Umbilical cord (tissue), 2 donors: Measurements from ENCODE around the gene SNTN. TPM values are rescaled to one million over a fixed set of nuclear protein-coding genes. Genes with fewer than 3 reads are reported as not detected.

Experiments
- DNase-seq: peaks from one replicate; pipeline ENCODE4 v3.0.0-alpha.2; 2015; ENCODE audit warnings: low spot score
- total RNA-seq: library from RNA; depleted of rRNA; stranded (reverse); fragments of >200 nt; gene quantifications from one replicate; pipeline ENCODE4 v1.2.3, GENCODE V29; 2014; ENCODE audit warnings: low replicate concordance; ENCODE audit not compliant: insufficient read depth

The SNTN gene
- total RNA-seq, 1 donor from 2014 or later = 6.3 TPM

DNA sequence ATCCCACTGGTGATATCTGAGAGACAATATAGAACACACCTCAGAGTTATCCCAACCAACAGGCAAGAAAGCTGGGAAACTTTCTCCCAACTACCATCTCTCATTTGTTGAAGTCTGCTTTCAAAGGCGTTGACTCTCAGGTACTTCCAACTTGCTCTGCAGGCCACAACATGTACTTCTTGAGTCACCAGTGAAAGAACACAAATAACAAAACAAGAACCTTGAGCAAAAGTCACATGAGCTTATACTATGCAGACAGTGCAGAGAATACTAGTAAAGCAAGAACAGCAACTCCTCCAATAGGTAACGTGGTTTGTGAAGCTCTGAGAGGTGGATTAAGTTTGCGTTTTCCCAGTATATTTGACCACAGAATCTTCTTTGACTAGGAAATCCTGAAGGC, 20.6 kb downstream of the SNTN start:
- DNase-seq = peak; percentile 16

DNA sequence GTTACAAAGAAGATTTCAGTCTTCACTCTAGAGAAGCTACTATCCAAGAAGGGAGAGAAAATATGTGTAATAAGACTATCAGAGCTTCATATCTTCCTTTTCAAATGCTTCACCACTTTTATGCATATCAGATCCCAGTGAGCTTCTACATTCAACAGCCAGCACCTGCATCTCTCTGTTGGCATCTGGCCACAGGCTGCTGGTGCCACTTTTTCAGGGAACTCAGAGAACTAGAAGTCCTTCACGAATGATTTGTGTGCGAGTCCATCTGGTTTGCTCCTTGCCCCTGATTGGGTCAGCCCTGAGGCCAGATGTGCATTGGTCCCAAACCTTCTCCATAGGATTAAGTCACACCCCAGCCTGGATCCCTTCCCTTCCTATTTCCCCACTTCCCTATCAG, 22.1 kb downstream of the SNTN start:
- DNase-seq = no peak

DNA sequence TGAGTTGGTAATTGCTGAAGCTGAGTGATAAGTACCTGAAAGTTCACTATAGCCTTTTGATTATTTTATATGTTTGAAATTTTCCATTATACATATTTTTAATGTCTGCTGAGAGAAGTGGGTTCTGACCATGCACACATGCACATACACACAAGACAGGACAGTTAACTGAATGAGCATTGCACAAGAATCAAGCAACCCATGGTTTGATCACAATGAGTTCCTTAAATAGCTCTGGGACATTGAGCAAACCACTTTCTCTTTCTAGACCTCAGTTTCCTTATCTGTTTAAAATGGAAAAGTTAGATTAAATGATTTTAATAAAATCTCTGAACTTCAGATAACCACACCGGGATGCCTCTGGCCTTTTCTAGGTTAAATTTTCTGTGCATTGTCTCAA, 26.7 kb downstream of the SNTN start:
- DNase-seq = no peak

DNA sequence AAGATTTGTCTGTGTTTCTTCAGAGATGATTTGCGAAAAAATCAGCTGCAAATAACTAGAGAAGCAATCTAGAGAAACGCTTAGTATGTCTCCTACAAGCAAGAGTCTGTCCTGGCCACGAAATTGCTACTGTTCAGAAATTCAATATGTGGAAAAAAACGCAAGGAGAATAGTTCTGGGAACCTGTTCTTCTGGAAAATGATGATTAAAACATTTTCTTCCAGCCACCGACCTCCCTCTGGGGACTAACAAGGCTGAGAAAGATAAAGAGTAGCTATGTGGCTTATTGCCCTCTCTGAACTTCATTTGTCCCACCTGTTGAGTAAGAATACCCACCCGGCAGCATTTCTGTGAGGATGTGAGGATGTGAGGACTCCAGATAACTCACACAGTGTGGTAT, 31.6 kb downstream of the SNTN start:
- no peak for DNase-seq

DNA sequence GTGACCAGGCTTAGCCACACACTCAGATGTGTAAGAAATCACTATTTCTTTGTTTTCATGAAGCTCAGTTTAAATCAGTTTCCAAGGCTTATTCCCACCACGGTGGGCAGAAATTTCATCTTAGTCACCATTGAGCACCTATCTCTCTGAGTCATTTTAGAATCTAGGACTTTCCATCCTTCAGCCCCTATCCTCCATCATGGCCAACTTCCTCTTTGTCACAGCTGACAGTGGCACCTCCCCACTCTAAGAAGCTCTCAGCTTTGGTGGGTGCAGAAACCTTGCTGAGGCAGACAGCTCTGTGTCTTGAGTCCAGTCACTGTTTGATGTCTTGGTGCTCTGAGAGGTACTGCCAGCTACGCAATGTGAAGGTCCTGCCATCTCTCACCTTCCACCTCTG, 32.9 kb downstream of the SNTN start:
- no peak for DNase-seq

DNA sequence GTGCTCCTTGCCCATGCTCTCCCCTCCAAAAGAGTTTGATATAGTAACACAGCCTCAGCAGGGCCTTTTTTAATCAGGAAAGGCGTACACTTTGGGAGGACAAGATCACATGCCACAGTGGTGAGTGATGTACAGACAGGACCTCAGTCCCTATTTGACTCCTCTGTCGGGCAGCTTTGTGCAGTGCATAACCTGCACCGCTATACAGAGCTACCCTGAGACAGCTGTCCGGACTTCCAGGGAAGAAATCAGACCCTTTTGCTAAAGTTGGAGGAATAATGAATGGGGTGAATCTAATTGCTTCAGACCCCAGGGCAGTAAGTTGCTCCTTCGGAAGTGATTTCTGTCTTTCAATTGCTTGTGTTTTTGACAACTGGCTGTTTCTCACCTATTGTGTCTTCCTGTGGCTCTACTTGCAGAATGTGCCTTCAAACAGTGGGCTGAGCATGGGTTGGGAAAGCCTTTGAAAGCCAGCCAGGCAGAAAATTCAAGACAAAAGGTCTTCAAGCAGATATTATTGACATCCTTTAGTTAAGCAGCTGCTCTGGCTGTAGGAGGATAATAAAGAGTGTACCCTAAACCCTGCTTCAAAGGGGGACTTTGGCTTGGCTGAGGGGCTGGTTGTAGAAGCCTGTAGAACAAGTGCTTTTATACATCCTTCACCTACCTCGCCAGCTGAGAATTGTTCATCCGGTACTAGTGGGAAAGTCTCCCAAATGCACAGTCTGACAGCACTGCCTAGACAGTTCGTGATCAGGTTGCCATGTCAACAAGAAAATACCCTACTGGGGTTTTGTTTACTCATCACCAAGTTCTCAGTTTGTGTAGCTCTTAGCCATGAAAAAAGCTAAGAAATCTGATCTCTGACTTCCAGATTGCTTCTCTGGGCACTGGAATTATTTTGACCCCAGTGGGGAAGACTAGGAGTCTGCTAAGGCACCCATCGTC, 35.1 kb downstream of the SNTN start:
- DNase-seq = no peak

DNA sequence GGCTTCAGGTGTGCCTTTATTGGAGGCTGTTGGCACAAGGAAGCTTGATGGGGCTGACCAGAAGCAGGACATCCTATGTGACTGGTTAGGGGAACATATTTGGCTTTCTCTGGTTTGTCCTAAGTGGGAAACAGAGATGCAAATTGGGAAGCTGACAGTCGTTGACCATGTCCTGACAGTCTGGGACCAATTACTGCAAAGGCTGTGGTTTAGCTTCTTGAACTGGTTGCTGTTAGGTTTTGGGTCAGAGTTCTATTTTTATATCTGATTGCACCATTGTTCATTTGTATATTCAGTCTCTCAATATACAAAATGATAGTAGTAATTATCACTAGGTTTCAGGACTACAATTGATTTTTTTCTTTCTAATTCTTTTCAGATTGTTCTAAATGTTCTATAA, 36.8 kb downstream of the SNTN start:
- no peak for DNase-seq

DNA sequence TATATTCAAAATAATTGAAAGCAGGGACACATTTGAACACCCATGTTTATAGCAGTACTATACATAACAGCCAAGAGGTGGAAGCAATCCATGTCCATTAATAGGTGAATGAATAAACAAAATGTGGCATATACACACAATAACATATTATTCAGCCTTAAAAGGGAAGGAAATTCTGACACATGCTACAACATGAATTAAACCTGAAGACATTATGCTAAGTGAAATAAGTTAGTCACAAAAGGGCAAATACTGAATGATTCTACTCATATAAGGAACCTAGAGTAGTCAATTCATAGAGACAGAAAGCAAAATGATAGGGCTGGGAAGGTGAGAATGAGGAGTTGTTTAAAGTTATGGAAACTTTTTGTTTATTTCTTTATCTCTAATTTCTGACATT, 40.9 kb downstream of the SNTN start:
- no peak for DNase-seq

DNA sequence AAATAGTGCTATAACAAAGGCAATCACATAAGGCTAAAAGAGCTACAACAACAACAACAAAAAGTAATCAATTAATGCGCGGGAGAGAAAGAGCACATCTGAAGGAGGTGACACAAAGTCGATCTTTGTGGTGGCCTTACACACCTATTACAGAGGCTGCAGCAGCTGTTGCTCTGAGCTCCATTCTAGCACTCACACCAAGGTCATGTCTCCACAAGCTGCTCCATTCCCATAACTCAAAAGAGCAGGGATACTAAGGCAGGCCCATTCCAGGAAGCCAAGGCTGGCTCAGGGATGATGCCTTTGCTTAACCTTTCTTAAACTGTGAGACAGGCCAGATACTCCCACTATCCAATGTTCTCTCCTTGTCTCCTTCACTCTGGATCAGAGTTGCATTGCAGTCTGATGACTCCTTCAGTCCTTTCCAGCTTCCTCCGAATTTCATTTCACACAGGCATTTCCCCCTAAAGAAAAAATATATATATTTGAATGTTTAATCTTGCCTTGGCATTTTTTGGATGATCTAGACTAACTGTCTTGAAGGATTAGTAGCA, 52.7 kb downstream of the SNTN start:
- DNase-seq = no peak

DNA sequence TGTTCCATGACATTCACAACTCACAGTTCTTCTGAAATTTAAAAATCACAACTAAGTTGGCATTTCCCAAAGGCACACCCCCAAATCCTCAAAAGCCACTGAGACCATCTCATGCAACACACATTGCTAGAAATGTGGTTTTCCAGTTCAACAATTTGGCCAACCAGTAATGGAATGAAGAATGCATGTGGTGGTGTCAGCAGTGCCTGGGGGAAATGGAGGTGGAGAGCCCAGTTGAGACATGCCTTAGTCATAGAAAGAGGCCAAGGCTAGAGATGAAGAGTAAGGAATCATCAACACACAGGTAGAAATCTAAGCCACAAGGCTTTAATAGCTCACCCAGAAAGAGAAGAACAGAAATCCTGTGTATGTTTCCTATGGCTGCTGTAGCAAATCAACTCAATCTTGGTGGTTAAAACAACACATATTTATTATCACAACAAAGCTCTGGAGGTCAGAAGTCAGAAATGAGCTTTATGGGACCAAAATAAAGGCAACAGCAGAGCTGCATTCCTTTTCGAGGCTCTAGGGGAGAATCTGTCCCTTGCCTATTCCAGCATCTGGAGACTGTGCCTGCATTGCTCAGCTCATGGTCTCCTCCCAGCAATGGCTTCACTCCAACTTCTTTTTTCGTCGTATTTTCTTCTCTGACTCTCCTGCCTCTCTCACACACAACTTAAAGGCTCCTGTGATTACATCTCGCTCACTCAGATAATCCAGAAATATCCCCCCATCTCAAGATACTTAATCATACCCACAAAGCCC, 54.0 kb downstream of the SNTN start:
- no peak for DNase-seq

DNA sequence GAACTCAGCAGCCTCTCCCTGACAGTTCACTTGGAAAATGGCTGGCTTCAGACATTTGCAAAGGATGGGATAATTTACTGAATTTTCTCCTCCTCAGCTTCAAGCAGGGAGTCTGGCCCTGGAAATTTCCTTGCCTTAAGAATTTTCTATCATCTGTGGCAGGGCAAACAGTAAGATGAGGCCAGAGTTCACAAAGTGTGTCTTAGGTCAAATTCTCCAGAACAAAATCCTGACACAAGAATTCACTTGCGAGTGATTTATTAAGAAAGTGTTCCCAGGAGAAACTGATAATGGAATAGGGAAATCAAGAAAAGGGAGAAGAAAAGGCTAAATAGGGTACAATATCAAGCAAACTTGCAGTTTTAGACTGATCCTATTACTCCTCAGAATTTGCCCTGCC, 55.3 kb downstream of the SNTN start:
- DNase-seq = no peak

DNA sequence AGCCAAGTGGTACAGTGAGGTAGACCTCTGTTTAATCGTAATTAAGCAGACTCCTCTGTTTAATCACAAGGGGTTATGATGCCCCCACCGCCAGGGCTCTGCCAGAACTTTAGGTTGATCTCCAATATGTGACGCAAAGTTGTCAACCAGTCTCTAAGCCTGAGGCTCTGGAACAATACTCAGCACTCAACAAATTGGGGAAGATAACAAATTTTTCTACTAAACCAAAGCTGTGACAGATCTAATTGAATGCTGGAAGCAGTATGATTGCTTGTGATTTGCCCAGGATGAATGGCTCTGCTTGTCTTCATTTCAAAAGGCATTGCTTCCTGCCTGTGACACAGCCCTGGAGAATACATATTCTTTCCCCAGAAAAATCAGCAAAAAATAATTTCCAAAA, 57.1 kb downstream of the SNTN start:
- no peak for DNase-seq

Other genes with a start within 250 kb of the SNTN start
- not detected for gene C3orf49, start 166.6 kb downstream of the SNTN start, total RNA-seq
- 39.7 TPM for gene THOC7, start 211.1 kb downstream of the SNTN start, total RNA-seq
- gene ATXN7, start 211.2 kb downstream of the SNTN start, total RNA-seq = 43.1 TPM